ENCODE results near the gene GAL. TPM values are rescaled to one million over a fixed set of nuclear protein-coding genes. Genes with fewer than 3 reads are reported as not detected.
A peak's percentile ranks its signal among the peaks of the same experiment; 100 is the strongest.

Gene GAL
- polyA plus RNA-seq, 4 donors, result 0.20 to 1.2 (median 0.76) TPM

- DNase-seq (ENCODE audit: low read depth in 4 of 4, low spot score in 3 of 4), result no peak
Measured at GRCh38 chr11:68658097-68658496, 26.2 kb upstream of the GAL start.

DNA sequence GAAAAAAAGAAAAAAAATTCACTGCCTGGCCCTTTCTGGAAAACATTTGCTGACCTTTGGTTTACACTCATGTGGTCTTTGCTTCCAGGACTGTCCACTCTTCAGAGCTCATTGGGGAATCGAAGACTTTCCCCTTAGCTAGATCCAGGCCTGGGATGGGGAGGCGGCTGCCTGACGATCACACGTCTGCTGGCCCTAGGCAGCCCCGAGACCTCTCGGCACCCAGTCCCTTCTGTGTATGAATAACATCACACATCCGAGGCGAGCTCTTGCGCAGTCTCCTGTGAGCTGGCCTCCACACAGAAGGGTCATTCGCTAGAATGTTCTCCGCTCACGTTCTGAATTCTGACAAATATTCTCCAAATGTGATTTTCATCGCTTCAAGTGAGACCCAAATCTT is 25.7 kb upstream of the GAL start:
- DNase-seq (ENCODE audit: low read depth in 4 of 4, low spot score in 3 of 4), result no peak

DNA sequence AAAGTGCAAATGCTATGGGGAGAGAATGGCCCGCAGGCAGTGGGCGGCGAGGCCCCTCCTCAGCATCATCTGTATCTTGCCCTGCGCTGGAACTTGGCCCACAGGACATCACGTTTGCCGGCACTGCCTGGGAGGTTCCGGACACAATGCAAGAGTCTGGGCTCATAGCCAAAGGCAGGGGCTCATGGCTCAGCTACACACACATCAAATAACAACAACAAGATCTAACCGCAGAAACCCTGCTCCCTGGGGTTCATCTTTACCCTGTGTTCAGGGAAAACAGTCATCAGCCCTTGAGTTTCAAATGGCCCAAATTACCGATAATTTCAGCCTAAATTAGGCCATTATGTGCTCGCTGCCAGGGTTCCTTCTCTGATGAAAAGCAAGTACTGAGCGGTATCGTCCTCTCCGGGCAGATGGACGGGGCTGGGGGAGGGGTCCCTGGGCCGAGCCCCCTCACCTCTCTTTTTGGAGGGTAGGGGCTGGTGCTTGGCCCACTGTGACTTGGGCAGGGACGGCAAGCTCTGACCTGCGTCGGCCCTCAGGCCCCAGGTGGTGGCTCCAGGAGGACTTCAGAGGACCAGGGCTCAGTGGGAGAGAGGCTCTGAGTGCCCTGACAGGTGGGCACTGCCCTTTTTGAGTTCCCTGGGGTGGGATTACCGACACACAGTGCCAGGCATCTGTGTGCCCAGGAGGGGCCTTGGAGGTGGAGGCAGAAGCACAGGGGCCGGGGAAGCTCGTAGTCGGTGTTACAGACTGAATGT is 25.0 kb upstream of the GAL start:
- DNase-seq (ENCODE audit: low read depth in 4 of 4, low spot score in 3 of 4), result peak in 2 of 4 donors; percentile 37 to 45

GRCh38 chr11:68660066-68660810 is 24.1 kb upstream of the GAL start:
- DNase-seq (ENCODE audit: low read depth in 4 of 4, low spot score in 3 of 4), result no peak

- no peak for DNase-seq (ENCODE audit: low read depth in 4 of 4, low spot score in 3 of 4)
Measured at GRCh38 chr11:68661014-68661413, 23.3 kb upstream of the GAL start.

GRCh38 chr11:68661697-68662603 is 22.4 kb upstream of the GAL start:
- no peak for DNase-seq (ENCODE audit: low read depth in 4 of 4, low spot score in 3 of 4)

DNA sequence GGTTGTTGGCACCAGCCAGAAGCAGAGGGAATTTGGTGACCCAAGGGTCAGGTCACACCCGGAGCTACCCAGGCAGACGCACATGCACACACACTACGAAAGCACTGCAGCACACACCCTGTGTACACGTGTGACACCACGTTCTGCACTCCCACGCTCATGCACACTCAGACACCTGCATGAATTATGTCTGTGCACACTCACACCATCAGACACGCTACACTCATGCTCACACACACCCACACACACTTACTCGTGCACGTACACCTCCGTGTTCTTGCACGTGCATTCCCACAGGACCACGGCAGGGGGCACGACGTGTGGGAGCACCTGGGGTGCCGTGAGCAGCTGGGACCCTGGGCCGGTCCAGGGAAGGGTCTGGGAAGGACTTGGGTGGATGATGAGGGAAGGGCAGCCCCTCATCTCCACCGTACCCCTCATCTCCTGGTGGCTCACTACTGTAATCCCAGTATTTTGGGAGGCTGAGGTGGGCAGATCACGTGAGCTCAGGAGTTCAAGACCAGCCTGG is 20.8 kb upstream of the GAL start:
- no peak for DNase-seq (ENCODE audit: low read depth in 4 of 4, low spot score in 3 of 4)

DNA sequence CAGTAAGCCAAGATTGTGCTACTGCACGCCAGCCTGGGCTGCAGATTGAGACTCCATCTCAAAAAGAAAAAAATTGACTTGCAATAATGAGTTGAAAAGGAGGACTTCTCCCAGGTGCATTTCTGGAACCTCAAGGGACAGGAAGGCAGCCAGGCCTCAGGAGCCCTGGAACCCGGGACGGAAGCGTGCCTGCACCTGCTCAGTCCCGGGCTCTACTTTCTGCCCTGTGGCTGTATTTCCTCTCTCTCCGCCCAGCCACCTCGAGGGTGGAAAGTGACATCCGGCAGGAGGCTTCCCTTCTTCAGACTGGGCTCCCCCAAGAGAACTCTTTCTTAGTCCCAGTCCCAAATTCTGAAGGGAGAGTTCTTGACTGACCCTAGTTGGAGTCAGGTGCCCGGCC is 20.2 kb upstream of the GAL start:
- DNase-seq (ENCODE audit: low read depth in 4 of 4, low spot score in 3 of 4), result no peak

- DNase-seq (ENCODE audit: low read depth in 4 of 4, low spot score in 3 of 4), result no peak
Measured at GRCh38 chr11:68664906-68665305, 19.4 kb upstream of the GAL start.

- DNase-seq (ENCODE audit: low read depth in 4 of 4, low spot score in 3 of 4), result no peak
Measured at GRCh38 chr11:68665436-68665835, 18.9 kb upstream of the GAL start.

DNA sequence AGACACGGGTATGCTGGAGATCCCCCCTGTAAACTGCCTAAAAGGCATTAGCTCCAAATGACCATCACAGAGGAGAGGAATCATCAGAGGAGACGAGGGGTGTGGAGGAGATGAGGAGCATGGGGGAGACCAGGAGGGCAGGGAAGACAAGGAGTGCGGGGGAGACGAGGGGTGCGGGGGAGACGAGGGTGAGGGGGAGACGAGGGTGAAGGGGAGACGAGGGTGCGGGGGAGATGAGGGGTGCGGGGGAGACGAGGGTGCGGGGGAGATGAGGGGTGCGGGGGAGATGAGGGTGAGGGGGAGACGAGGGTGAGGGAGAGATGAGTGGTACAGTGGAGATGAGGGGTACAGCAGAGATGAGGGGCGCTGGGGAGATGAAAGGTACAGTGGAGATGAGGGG is 17.5 kb upstream of the GAL start:
- DNase-seq (ENCODE audit: low read depth in 4 of 4, low spot score in 3 of 4), result no peak

DNA sequence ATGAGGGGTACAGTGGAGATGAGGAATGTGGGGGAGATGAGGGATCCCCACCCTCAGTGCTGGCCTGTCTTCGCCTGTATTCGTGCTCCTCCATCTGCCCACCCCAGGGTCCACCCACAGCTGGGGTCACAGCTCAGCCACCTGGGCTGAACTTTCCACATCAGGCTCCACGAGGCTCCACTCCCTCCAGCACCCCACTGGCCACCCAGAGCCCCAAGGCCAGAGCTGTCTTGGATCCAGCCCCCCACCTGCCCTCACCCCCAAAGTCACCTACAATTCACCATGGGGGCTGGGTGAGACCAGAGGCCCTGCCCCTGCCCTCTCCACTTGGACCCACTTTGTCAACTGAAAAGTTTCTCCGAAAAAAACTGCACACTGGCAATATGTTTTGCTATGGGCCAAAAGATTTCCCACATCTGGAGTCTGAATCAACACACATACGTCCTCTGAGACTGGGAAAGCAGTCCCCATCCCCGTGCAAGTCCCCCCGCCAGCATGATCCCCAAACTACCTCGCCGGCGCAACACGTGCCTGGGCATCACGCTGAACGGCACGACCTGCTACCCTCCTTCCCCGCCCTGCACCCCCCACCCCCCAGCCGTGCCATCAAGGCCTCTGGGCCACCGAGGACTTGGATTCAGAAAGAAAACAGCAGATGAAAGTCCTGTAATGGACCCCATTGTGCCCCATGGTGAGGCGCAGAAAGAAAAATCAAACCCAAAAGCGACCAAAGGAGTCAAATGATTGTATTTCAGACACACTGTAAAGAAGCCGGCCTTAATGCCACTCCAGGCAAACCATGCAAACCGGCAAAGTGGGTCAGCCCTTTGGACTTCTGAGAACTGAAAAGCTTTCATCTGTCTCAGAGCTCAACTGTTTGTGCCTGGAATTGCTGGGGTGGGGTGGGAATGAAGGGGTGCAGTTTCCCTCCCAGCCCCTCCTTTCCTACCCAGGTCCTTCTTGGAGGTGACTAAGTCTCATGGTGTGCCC is 16.5 kb upstream of the GAL start:
- no peak for DNase-seq (ENCODE audit: low read depth in 4 of 4, low spot score in 3 of 4)

GRCh38 chr11:68669301-68670090 is 14.8 kb upstream of the GAL start:
- DNase-seq (ENCODE audit: low read depth in 4 of 4, low spot score in 3 of 4), result no peak

DNA sequence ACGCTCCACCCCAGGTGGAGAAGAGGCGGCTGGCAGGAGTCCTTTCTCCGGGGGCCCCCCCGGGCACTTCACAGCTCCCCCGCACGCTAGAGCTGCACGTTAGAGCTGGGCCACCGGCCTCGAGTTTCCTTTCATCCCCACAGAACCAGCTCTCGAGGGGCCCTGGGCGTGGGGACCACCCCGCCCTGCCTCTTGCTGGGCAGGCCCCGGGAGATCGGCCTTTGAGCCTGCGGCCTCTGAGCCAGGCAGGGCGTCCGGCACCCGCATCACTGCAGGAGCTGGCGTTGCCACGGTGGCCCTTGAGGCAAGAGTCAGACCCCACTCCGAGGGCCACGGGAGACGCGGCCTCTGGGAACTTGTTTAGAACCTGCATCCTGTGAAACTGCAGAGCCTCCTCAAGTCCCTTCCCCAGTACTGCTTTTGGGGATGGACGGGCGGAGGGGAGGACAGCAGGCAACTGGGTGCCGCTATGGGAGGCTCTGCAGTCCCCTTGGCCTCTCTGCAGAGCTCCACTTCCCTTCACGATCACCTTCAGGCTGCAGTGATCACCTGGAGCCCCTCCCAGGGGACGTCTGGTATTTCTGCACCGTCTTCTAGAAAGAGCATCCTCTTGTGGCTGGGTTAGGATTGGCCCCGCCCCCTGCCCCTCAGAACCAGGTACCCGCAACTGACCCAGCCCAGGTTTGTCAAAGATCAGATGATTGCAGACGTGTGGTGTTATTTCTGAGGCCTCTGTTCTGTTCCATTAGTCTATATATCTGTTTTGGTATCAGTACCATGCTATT is 13.9 kb upstream of the GAL start:
- no peak for DNase-seq (ENCODE audit: low read depth in 4 of 4, low spot score in 3 of 4)

GRCh38 chr11:68673306-68673945 is 10.9 kb upstream of the GAL start:
- DNase-seq (ENCODE audit: low read depth in 4 of 4, low spot score in 3 of 4), result no peak

- no peak for DNase-seq (ENCODE audit: low read depth in 4 of 4, low spot score in 3 of 4)
Measured at GRCh38 chr11:68673991-68674390, 10.4 kb upstream of the GAL start.

DNA sequence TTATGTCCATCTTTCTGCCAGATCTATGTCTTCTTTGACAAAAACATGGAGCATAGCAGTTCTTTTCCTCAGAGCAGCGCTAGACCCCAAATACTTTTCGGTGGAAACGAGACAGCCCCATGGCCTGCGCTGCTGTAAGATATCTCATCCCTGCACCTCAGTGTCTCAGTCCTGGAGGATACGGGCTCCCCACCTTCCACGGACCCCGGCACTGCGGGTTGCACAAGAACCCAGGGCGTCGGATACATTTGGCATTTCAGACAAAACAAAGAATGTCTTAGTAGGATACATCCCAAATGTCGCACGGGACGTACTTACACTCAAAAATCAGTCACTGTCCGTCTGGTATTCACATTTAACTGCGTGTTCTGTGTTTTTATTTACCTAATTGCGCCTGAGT is 9.9 kb upstream of the GAL start:
- DNase-seq (ENCODE audit: low read depth in 4 of 4, low spot score in 3 of 4), result no peak

DNA sequence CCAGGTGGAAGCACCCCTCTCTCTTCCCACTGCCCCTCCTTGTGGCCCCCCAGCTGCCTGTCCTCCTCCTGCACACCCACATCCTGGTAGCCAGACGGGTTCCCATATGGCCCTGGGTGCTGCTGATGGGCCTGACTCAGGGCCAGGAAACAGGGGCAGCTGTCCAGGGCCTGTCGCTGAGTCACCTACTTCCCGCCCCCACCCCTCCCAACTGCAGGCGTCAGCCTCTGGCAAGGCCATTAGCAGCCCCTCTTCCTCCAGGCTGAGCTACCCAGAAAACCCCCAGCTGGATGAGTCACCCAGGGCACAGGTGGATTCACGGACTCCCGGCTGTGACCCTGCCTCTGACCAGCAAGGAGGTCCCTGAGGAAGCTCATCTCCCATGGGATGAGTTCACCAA is 6.9 kb upstream of the GAL start:
- DNase-seq (ENCODE audit: low read depth in 4 of 4, low spot score in 3 of 4), result no peak
